ENCODE data around the gene APLF. TPM values are rescaled to one million over a fixed set of nuclear protein-coding genes. Genes with fewer than 3 reads are reported as not detected.
"Not testable (repeated sequence)": the region's sequence is repeated elsewhere in the genome, so short reads cannot be mapped to it uniquely, and the experiment has no call there.

The APLF gene
- total RNA-seq, 2 donors from 2014 or later = 6.3 to 9.2 TPM

DNA sequence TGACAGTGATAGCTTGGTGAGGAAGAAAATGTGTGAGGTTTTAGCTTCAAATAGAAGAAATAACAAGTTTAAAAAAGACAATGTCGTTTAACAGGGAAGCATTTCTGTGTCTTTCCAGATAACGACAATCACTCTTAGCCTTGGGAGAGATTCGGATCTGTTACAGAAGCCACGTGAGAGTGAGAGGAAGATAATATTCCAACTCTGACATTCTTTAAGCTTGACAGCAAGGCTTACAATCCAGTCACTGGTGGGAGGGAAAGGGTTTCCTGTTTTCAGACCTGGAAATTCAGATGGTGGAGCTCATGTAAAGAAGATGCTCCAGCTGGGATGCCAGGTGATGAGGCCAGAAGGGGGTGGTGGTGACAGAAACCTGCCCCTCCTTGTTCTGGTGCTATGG, 31.1 kb upstream of the APLF start:
- DNase-seq (ENCODE audit: low spot score) = no peak
- intact Hi-C loops (cut with DNase I) = loop anchor here in 1 of 2 donors (5.0 kb wide), 1 partner anchor 74 kb away; no protein-coding TSS in a partner anchor

DNA sequence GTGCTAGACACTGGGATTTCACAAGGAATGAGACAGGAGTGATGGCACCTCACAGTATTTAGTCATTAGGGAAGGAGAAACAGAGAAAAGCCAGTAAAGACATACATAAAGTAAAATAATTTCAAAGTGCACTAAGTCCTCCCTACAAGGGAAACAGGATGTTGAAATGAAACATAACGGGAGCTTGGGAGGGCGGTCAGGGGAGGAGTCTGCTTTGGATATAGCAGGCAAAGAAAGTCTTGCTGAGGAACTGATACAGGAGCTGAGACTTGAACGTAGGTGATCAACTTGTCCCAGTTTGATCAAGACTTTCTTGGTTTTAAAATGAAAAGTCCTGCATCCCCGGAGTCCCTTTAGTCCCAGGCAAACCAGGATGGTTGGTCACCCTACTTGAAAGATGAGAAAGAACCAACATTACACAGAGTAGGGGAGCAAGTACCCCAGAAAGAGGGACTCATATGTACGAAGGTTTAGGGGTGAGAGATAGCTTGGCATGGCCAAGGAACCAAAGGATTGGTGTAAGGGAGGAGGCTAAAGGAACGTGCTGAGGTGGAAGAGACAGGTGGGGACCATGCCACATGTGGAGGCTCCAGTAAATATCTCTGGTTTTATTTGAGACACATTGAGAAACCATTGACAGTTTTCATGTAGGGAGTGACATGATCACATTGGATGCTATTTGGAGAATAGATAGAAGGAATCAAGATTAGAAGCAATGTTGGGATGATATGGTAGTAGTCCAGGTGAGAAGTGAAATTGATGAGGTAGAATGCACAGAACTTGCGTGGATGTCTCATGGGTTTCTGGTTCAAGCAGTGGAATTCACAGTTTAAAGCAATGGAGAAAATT, 28.7 kb upstream of the APLF start:
- no peak for DNase-seq (ENCODE audit: low spot score)
- intact Hi-C loops (cut with DNase I) = loop anchor here in 1 of 2 donors (5.0 kb wide), 1 partner anchor 76 kb away; no protein-coding TSS in a partner anchor

DNA sequence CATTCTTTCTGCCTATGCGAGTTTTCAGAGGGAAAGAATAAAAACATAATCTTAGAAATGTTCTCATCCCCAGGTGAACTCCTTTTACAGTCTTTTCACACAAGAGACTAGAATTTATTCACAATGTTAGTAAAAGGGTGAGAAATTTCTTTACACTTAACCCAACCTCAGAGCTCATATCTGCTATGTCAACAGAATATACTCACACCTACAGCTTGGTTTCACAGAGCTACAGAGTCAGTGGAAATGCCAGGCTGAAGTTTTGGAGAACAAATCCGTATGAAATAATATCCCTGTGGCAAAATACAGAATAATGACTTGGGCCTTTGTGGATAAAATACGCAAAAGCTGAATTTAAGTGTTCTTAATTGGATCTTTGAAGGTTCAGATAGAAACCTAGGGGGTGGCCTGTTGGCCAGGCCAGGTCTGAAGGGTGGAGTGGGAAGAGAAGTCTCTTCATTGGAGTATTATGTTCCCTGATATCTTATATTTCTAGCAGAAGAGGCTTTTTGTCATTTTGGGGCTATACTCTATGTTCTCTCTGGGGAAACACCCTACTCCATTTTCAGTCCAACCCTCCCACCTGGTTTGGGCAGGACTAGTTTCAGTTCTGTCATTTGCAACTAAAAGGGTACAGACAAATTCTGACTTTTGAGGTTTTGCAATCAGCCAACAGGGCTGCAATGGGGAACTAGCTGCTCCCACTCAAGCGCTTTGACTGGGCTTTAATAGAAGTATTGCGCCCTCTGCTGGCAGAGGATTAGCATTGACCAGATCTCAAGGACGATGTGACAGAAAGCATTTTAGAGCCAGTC, 26.0 kb upstream of the APLF start:
- peak; percentile 89 for DNase-seq (ENCODE audit: low spot score)

DNA sequence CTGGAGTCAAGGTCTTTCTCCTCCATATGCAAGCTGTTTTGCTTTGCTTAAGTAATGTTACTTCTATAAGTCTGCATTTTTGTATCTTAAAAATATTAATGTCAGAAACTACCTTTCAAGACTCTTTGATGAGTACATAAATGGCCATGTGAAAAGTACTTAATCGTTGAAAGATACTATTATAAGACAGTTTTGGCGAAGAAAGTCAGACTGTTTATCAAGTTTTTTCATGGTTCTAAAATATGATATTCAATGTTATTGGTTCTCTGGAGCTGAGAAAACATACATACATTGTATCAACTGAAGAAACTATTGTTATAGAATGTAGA, 25.4 kb upstream of the APLF start:
- intact Hi-C loops (cut with DNase I) = loop anchor here (5.0 to 10.0 kb wide), 3 partner anchors 80 to 317 kb away; no protein-coding TSS in a partner anchor
- no peak for DNase-seq (ENCODE audit: low spot score)

More for the DNA sequence above, 26.0 kb upstream of the APLF start:
- intact Hi-C loops (cut with DNase I) = loop anchor here (5.0 to 10.0 kb wide), 3 partner anchors 79 to 317 kb away; no protein-coding TSS in a partner anchor

DNA sequence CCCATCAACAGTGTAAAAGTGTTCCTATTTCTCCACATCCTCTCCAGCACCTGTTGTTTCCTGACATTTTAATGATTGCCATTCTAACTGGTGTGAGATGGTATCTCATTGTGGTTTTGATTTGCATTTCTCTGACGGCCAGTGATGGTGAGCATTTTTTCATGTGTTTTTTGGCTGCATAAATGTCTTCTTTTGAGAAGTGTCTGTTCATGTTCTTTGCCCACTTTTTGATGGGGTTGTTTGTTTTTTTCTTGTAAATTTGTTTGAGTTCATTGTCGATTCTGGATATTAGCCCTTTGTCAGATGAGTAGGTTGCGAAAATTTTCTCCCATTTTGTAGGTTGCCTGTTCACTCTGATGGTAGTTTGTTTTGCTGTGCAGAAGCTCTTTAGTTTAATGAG, 21.0 kb upstream of the APLF start:
- not testable (repeated sequence) for DNase-seq (ENCODE audit: low spot score)
- intact Hi-C loops (cut with DNase I) = loop anchor here in 1 of 2 donors (10.0 kb wide), 2 partner anchors 252 to 322 kb away; no protein-coding TSS in a partner anchor

DNA sequence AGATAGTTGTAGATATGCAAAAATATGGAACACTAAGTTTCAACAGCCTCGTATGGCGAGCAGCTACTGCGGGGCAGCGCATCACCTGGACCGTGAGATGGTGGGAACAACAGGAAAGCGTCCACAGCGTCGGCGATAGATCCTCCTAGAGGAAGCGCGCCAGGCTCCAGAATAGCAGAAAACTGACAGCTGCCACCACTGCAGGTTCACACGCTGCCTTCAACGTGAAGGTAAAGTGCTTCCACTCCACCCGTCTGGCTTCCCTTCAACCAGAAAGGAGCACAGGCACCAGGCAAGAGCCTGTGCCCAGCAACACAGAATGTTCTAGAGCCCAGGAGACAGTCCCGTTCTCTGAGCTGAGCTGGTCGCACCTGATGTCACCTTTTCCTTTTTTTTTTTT, 20.3 kb upstream of the APLF start:
- no peak for DNase-seq (ENCODE audit: low spot score)
- intact Hi-C loops (cut with DNase I) = loop anchor here in 1 of 2 donors (10.0 kb wide), 2 partner anchors 252 to 322 kb away; no protein-coding TSS in a partner anchor

DNA sequence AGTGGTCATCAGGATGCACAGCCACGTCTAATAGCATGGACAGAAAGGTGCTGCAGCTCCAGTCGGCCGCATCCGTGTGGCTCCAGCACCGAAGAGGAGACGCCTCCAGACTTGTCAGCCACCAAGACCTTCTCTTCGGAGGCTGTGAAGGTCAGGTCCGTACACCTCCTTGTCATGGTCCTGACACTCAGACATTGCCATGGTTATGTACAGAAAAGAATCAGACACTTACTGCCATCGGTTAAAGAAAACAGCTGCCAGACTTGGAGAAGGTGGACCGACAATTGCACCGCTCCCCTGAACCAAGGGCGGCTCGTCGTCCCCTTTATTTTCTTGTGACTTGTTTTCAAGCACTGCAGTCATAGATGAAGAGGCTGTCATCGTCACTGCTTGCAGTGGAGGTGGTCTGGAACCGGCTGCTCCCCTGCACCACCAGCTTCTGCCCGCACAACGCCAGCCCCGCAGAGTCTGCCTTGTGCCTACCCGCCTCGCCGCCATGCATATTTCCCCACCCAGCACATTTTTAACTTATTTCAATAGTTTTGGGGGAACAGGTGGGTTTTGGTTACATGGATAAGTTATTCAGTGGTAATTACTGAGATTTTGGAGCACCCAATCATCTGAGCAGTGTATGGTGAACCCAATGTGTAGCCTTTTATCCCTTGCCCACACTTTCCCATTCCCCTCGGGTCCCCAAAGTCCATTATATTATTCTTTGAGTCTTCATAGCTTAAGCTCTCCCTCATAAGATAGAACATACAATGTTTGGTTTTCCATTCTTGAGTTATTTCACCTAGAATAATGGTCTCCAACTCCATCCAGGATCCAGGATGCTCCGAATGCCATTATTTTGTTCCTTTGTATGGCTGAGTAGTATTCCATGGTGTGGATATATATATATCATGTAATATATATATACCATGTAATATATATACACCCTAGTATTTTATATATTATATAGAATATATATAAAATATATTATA, 18.4 kb upstream of the APLF start:
- DNase-seq (ENCODE audit: low spot score) = peak; percentile 82
- intact Hi-C loops (cut with DNase I) = loop anchor here in 1 of 2 donors (10.0 kb wide), 2 partner anchors 254 to 324 kb away; no protein-coding TSS in a partner anchor

DNA sequence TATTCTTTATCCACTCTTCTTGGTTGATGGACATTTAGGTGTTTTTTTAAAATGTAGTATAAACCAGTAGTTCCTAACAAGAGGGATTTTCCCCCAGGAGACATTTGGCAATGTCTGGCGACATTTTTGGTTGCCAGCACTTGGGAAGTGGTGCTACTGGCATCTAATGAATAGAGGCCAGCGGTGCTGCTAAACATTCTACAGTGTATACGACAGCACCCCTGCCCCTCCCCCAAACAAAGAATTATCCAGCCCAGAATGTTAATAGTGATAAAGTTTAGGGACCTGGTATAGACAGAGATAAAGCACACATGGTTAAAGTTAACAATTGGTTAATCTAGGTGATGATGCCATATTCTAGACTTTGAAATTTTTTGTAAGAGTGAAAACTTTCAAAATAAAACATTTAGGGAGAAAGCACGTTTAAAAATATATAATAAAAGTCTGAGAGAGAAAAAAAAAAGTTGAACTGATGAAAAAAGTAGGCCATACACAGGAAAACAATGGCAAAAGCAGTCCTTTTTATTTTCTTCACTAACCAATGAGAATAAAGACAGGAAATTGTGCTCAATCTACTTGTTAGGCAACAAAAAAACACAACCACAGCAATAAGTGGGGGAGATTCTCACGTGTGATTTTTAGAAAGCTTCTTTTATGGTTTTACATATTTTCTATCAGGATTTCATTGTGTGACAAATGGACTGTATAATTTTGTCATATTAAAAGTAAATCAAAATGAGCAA, 15.1 kb upstream of the APLF start:
- intact Hi-C loops (cut with DNase I) = no loop called here
- DNase-seq (ENCODE audit: low spot score) = no peak

DNA sequence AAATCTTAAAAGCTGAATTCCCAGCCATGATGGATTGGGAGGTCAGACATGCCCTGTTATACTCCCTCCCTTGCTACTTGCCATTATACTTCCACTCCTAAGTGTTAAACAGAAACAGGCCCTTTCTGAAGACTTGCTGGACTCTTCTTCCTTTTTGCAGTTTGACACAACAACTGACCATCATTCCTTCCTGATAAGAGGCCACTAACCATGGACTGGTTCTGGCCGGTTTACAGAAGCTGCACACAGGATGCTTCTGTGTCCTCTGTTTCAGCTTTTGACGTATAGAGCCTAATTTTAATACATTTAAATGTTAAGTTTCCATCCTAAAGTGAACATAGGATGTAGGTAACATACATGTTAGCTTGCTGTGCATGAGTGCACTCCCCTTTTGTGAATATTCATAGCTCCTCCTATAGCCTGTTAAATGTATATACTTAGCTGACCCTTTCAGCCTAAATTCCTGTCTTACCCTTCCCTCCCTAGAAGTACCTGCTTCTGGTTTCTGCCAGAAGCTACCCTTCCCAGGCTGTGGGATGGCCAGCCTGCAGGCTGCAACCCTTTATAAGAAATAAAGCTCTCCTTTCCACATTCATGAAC, 13.5 kb upstream of the APLF start:
- intact Hi-C loops (cut with DNase I) = no loop called here
- no peak for DNase-seq (ENCODE audit: low spot score)

DNA sequence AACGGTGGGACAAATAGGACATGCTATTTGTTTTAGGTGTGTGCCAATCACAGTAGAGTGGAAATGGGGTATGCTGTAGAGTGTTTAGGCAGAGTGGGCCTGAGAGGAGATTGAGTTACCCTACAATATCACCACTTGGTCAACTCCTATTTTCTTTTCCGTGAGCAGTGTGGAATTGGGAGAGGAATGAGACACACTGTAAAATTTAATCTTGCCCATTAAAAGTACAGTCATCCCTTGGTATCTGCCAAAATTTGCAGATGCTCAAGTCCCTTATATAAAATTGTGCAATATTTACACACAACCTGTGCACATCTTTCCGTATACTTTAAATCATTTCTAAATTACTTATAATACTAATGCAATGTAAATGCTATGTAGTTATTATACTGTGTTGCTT, 12.7 kb upstream of the APLF start:
- intact Hi-C loops (cut with DNase I) = no loop called here
- no peak for DNase-seq (ENCODE audit: low spot score)

DNA sequence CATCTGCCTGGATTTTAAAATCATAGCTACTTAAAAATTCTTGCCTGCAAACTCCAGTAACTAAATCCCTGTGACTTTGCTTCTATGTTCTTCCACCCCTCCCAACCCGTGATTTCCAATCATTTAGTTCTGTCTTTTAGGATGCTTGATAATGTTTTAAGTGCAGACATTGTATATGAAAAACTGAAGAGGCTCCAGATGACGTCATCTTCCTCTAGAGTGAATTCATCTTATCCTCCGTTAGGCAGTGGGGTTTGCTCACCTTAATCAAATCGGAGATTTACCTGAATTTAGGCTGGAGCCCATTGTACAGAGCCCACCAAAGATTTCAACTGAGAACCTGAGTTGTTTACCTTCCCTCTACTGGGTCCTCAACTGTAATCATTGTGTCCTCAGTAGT, 11.2 kb upstream of the APLF start:
- DNase-seq (ENCODE audit: low spot score) = no peak
- intact Hi-C loops (cut with DNase I) = no loop called here

DNA sequence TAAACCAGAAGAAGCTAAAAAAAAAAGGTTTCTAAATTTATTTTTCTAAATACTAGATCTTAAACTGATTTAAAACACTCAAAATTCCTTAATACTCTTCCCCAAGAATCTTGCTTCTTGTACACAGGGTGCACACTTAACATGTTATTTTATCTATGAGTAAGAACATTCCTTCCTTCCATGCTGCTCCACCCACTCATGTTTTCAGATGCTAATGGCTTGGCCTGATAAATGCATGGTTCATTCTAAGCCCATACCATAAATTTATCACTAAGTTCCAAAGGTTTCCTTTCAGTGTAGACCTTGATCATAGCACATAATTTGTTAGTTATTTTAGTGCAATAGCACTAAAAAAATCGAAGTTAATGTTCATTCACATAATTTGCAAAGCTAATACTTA, 8.4 kb upstream of the APLF start:
- intact Hi-C loops (cut with DNase I) = no loop called here
- no peak for DNase-seq (ENCODE audit: low spot score)

DNA sequence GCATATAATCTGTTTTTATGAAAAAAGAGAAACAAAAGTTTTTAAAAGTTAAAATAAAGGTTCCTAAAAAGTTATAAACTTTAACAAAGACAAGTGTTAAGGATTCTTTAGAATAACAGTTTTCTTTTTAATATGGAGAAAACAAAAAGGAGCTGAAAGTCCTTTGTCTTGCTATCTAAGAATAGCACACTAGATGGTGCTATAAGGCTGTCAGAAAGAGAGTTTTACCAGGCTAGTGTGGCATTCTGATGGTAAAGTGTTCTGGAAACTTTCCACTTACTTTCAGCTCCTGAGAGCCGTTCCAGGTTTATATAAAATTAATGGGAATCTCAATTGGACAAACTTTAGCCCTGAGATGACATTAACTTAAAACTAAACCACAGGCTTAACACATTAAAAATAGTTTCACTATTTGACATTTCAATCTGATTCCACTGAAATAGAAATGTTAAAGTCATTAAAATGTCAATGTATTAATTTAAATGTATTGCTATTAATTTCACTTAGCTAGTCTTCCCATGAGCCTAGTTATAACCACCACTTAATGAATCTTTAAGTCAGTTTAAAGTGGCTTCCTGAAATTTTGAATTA, 4.0 kb upstream of the APLF start:
- no peak for DNase-seq (ENCODE audit: low spot score)
- intact Hi-C loops (cut with DNase I) = no loop called here

DNA sequence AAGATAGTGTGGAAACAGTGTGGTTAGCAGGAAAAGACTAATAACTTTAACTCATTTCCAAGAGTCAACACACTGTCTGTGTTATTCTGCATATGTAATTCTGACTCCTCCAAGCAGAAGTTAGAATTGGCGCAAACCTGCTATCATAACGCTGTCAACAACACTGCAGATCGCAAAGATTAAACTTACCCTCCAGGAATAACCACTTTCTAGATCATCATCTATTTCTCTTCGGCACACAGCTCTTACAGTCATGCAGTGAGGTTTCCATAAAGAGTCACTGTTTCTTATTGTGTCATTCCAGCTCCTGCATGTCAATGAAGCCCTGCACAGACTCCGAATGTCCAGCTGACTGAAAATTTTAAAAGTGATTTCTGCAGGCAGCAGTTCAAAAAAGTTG, 2.7 kb upstream of the APLF start:
- intact Hi-C loops (cut with DNase I) = loop anchor here in 1 of 2 donors (2.0 kb wide), 1 partner anchor 56 kb away; no protein-coding TSS in a partner anchor

DNA sequence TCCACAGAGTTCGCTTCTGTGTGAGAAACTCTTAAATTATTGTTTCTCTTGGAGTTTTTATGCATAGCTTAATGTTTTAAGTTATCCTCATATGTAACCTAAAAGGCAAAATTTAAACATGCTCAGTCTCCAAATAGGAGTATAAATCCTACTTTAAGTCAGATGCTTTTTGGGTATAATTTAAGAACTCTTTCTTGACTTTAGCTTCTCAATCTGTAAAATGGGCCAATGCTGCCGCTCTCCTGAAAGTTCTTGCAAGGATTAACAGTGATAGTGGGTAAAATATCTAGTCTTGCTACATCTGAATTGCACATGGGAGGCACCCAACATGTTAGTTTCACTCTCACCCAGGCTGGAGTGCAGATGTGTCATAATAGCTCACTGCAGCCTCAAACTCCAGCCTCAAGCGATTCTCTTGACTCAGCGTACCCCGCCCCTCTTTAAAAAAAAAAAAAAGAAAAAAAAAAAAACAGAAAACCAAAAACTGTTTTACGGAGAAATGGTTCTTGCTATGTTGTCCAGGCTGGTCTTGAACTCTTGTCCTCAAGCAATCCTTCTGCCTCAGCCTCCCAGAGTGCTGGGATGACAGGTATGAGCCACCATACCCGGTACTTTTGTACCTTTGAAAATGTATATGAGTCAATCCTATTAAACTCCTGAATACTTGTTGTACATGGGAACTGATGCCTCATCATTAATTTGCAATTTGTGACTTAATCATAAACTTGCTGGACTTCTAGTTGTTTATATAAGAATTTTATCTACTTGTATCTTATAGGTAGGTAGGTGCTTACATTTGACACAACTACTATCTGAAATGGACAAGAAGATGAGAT, 2.1 kb upstream of the APLF start:
- DNase-seq (ENCODE audit: low spot score) = no peak

More for the DNA sequence above, 2.7 kb upstream of the APLF start:
- DNase-seq (ENCODE audit: low spot score) = no peak

DNA sequence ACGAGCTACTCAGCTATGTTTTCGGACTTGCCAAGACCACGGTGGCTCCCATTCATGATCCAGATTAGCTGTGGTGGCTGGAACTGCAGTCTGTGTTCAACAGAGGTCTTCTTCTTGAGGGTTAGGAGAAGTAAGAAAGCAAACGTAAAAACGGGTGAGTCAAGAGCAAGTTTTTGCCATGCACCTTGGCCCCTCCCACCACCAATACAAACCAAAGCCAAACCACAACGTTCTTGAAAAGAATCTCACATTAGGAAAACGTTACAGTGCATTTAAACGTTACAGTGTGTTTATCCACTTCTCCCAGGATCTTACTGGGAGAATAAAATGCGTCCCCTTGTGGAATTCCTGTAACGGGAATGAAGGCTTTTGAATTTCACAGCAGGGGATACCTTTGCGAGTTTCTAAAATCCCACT, 1.0 kb upstream of the APLF start:
- intact Hi-C loops (cut with DNase I) = no loop called here
- no peak for DNase-seq (ENCODE audit: low spot score)

More for the DNA sequence above, 2.1 kb upstream of the APLF start:
- intact Hi-C loops (cut with DNase I) = loop anchor here in 1 of 2 donors (2.0 kb wide), 1 partner anchor 56 kb away; no protein-coding TSS in a partner anchor

DNA sequence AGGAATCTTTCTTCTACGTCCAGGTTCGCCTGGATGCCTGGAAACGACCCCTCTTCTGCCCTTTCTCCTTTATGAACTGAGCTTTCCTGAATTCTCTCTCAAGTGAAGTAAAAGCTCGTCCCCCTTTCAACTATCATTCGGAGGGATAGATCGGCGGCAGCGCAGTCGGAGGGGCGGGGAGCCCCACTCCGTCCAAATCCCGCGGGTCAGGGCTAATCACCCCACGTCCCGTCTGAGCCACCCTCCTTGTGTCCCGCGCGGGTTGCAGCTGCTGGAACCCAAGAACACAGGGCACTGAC, 658 bp upstream of the APLF start:
- intact Hi-C loops (cut with DNase I) = no loop called here
- no peak for DNase-seq (ENCODE audit: low spot score)

Data from posterior vena cava (tissue), 2 donors.